Skeletal muscle satellite cell (primary cell): ENCODE results near the gene HSDL1.

Experiments used
- H3K27me3 ChIP-seq: 2 replicates; pipeline ENCODE4 v1.7.0; 2013; ENCODE audit warnings: low read length; ENCODE audit not compliant: control insufficient read depth, insufficient read depth
- H3K36me3 ChIP-seq: 2 replicates; pipeline ENCODE4 v1.7.0; 2013; ENCODE audit warnings: mild to moderate bottlenecking, control low read depth, low read length; ENCODE audit not compliant: insufficient read depth
- H3K4me1 ChIP-seq: 2 replicates; pipeline ENCODE4 v1.7.0; 2013; ENCODE audit warnings: low read length; ENCODE audit not compliant: control insufficient read depth, insufficient read depth
- H3K4me2 ChIP-seq: 2 replicates; pipeline ENCODE4 v1.7.0; 2013; ENCODE audit warnings: mild to moderate bottlenecking, low read length
- H3K4me3 ChIP-seq: 2 replicates; pipeline ENCODE4 v1.7.0; 2013; ENCODE audit warnings: low read length
- H3K9ac ChIP-seq: 2 replicates; pipeline ENCODE4 v1.7.0; 2013; ENCODE audit warnings: mild to moderate bottlenecking, low read depth, low read length, moderate library complexity
- H3K9me3 ChIP-seq: replicated peaks from 2 replicates; pipeline ENCODE4 v1.7.0; 2013; ENCODE audit warnings: mild to moderate bottlenecking, control low read depth, low read length

The HSDL1 gene

GRCh38 chr16:84169765-84170310 is 24.9 kb upstream of the HSDL1 start:
- peaks cover 34% of the 10 kb centered on the region for H3K27me3 ChIP-seq
- no peaks in the 10 kb centered on the region for H3K36me3 ChIP-seq
- no peak overlapping the region for H3K4me3 ChIP-seq
- H3K9me3 ChIP-seq: no peaks in the 10 kb centered on the region
- H3K4me2 ChIP-seq: no peak overlapping the region
- no peak overlapping the region for H3K9ac ChIP-seq
- no peaks in the 10 kb centered on the region for H3K4me1 ChIP-seq

GRCh38 chr16:84166796-84167695 is 22.1 kb upstream of the HSDL1 start:
- Histone ChIP-seq H3K4me2 (no peak overlapping the region), H3K27me3 (peaks cover 42% of the 10 kb centered on the region), H3K9me3 (no peaks in the 10 kb centered on the region), H3K9ac (no peak overlapping the region), H3K4me1 (no peaks in the 10 kb centered on the region), H3K4me3 (no peak overlapping the region), H3K36me3 (no peaks in the 10 kb centered on the region)

DNA sequence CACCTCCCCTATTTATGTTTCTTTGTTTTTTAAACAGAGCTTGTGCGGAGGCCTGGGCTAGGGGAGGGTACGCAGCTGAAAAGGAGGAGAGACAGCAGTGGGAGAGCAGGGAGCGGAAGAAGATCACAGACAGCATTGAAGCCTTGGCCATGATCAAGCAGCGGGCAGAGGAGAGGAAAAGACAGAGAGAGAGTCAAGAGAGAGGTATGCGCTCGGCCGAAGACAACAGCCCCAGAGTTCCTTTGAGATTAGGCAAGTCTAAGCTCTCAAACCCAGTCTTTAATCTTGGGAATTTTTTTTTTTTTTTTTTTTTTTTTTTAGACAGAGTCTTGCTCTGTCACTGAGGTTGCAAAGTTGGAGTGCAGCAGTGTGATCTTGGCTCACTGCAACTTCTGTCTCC is 20.8 kb upstream of the HSDL1 start:
- no peaks in the 10 kb centered on the region for H3K36me3 ChIP-seq
- no peak overlapping the region for H3K9ac ChIP-seq
- H3K4me3 ChIP-seq: no peak overlapping the region
- no peaks in the 10 kb centered on the region for H3K4me1 ChIP-seq
- H3K9me3 ChIP-seq: no peaks in the 10 kb centered on the region
- no peak overlapping the region for H3K4me2 ChIP-seq
- H3K27me3 ChIP-seq: peaks cover 54% of the 10 kb centered on the region

DNA sequence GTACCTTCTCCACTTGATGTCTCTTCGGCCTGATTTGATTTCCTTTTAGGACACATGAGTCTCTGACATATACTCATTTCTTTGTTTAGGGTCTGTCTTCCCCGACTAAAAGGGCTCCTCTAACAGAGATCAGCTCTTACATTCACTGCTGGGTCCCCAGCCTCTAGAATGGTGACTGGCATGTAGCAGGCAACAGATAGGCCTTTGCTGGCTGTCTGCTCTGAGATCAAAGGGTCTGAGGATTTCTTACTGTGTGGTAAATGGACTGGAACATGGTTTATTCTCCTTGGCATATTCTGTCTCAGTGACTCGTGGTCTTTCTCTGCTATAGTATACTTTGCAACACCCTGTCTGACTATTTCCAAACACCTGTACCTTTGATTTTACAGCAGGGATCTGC is 16.8 kb upstream of the HSDL1 start:
- Histone ChIP-seq H3K4me1 (no peaks in the 10 kb centered on the region), H3K4me3 (no peak overlapping the region), H3K4me2 (no peak overlapping the region), H3K27me3 (peaks cover 72% of the 10 kb centered on the region), H3K36me3 (no peaks in the 10 kb centered on the region), H3K9ac (no peak overlapping the region), H3K9me3 (no peaks in the 10 kb centered on the region)

DNA sequence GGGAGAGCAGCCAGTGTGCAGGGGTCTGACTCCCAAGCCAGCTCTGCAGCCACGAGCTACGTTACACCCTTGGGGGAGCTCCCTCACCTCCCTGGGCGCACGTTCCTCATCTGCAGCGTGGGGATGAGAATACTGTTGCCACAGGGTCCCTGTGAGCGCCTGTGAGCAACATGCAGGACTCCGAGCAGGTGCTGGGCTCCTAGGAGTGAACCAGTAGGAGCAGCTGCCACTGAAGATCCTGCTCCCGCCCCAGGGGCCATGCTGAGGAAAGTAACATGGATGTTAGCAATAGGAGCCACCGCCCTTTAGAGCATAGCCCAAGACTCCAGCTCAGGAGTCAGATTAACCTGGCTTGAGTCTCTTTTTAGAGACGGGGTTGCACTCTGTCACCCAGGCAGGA is 16.1 kb upstream of the HSDL1 start:
- no peak overlapping the region for H3K4me3 ChIP-seq
- no peaks in the 10 kb centered on the region for H3K4me1 ChIP-seq
- no peaks in the 10 kb centered on the region for H3K36me3 ChIP-seq
- H3K9me3 ChIP-seq: no peaks in the 10 kb centered on the region
- H3K9ac ChIP-seq: no peak overlapping the region
- H3K27me3 ChIP-seq: peaks cover 67% of the 10 kb centered on the region
- no peak overlapping the region for H3K4me2 ChIP-seq

- no peaks in the 10 kb centered on the region for H3K9me3 ChIP-seq
- no peaks in the 10 kb centered on the region for H3K36me3 ChIP-seq
- H3K4me3 ChIP-seq: no peak overlapping the region
- no peak overlapping the region for H3K9ac ChIP-seq
- H3K27me3 ChIP-seq: peaks cover 61% of the 10 kb centered on the region
- no peak overlapping the region for H3K4me2 ChIP-seq
- no peaks in the 10 kb centered on the region for H3K4me1 ChIP-seq
Measured at GRCh38 chr16:84159800-84160199, 14.8 kb upstream of the HSDL1 start.

DNA sequence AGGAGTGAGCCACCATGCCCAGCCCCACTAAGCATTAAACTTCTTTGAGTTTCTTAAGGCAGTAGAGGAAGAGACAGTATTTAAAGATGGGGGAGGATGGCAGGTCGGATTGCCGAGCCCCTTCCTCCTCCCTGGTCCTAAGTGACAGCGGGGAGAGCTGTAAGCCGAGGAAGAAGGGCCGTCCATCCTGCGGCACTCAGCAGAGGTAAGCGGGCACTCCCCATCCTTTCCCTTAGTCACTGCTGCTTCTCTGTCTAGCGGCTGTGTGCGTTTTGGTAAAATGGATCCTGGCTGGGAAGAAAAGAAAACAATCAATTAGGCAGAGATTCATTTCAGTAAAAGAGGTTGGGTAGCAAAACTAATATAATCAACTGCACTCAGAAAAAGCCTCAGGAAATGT is 14.0 kb upstream of the HSDL1 start:
- Histone ChIP-seq H3K9ac (no peak overlapping the region), H3K4me1 (no peaks in the 10 kb centered on the region), H3K36me3 (no peaks in the 10 kb centered on the region), H3K4me2 (no peak overlapping the region), H3K9me3 (no peaks in the 10 kb centered on the region), H3K4me3 (no peak overlapping the region), H3K27me3 (peaks cover 54% of the 10 kb centered on the region)

DNA sequence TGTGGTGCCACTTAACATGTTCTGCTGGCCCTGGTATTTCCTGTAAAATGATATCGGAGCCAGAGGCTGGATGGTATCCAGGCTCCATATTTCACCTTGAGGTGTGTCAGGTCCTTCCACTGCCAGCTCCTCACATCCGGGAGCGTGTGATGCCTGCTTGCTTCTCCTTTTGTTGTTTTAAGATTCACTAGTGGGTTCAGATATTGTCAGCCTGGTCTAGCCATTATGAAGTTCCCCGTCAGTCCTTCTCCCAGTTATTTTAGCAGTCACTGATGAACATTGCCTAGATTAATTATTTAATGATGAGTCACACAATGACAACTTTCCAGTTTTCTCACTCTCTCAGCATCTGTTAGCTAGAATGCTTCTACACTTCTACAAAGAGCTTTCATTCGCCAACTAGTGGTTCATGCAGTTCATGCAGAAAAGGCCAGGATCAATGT is 11.4 kb upstream of the HSDL1 start:
- no peaks in the 10 kb centered on the region for H3K9me3 ChIP-seq
- no peaks in the 10 kb centered on the region for H3K4me1 ChIP-seq
- H3K36me3 ChIP-seq: no peaks in the 10 kb centered on the region
- H3K9ac ChIP-seq: no peak overlapping the region
- H3K4me2 ChIP-seq: no peak overlapping the region
- H3K4me3 ChIP-seq: no peak overlapping the region
- peaks cover 44% of the 10 kb centered on the region for H3K27me3 ChIP-seq

- Histone ChIP-seq H3K27me3 (peaks cover 44% of the 10 kb centered on the region), H3K4me1 (no peaks in the 10 kb centered on the region), H3K4me3 (no peak overlapping the region), H3K36me3 (no peaks in the 10 kb centered on the region), H3K9ac (no peak overlapping the region), H3K4me2 (no peak overlapping the region), H3K9me3 (no peaks in the 10 kb centered on the region)
Measured at GRCh38 chr16:84155771-84156170, 10.8 kb upstream of the HSDL1 start.

DNA sequence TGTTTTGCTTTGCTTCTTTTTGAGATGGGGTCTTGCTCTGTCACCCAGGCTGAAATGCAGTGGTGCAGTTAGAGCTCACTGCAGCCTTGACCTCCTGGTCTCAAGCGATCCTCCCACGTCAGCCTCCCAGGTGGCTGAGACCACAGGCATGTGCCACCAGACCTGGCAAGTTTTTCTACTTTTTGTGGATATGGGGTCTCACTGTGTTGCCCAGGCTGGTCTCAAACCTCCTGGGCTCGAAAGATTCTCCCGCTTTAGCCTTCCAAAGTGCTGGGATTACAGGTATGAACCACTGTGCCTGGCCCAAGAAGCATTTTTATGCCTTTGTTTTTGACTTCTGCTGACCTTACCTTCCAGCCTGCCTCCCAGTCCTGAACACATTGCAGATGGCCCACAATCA is 10.2 kb upstream of the HSDL1 start:
- no peak overlapping the region for H3K4me2 ChIP-seq
- H3K27me3 ChIP-seq: peaks cover 44% of the 10 kb centered on the region
- H3K9me3 ChIP-seq: no peaks in the 10 kb centered on the region
- H3K4me1 ChIP-seq: no peaks in the 10 kb centered on the region
- no peak overlapping the region for H3K9ac ChIP-seq
- H3K4me3 ChIP-seq: no peak overlapping the region
- H3K36me3 ChIP-seq: no peaks in the 10 kb centered on the region

GRCh38 chr16:84153660-84154214 is 8.8 kb upstream of the HSDL1 start:
- Histone ChIP-seq H3K27me3 (peaks cover 33% of the 10 kb centered on the region), H3K9ac (no peak overlapping the region), H3K36me3 (no peaks in the 10 kb centered on the region), H3K4me3 (no peak overlapping the region), H3K4me2 (peak overlapping the region; percentile 4), H3K9me3 (no peaks in the 10 kb centered on the region), H3K4me1 (no peaks in the 10 kb centered on the region)
